Lower leg skin (tissue), 4 donors: Measurements from ENCODE around the gene PLCE1. TPM values are rescaled to one million over a fixed set of nuclear protein-coding genes. Genes with fewer than 3 reads are reported as not detected.
"Not testable (repeated sequence)": the region's sequence is repeated elsewhere in the genome, so short reads cannot be mapped to it uniquely, and the experiment has no call there.

Experiments used
- DNase-seq, 2 donors: peaks; one replicate each; pipeline ENCODE4 v3.0.0-alpha.2; 2019; ENCODE audit warnings: low spot score in 2 of 2
- H3K4me3 ChIP-seq: fragments of 200-600 bp; sonication (generic); 2 replicates; pipeline ENCODE4 v1.5.1; 2017; ENCODE audit warnings: mild to moderate bottlenecking, low read depth; ENCODE audit not compliant: poor library complexity, severe bottlenecking
- CTCF ChIP-seq, 3 donors: fragments of 450-650 bp; IDR thresholded peaks; one replicate each; pipeline ENCODE4 v1.5.1; 2016; ENCODE audit warnings: antibody characterized with exemption in 3 of 3, mild to moderate bottlenecking in 3 of 3, moderate library complexity in 2 of 3
- POLR2A ChIP-seq, 2 donors: fragments of 450-650 bp; IDR thresholded peaks; one replicate each; pipeline ENCODE4 v1.6.1; 2016 to 2017; ENCODE audit warnings: antibody characterized with exemption in 2 of 2, mild to moderate bottlenecking in 1 of 2, moderate library complexity in 1 of 2
- WGBS, 2 donors: methylation state at CpG; one replicate each; pipeline ENCODE4 v1.1.5; 2018; 5-methylcytosine and 5-hydroxymethylcytosine counted together
- intact Hi-C: fragments of 100-400 bp; cut with DNase I; formaldehyde crosslinking; loops from one replicate; pipeline ENCODE4 v1.15.0; 2023; ENCODE audit warnings: low total_unique reads
- total RNA-seq, 4 donors: library from RNA; depleted of rRNA; stranded (reverse); fragments of >200 nt; gene quantifications; one replicate each; pipeline ENCODE4 v1.1.0, GENCODE V29; 2016

Gene PLCE1
- total RNA-seq, 4 donors from 2014 or later, result 0.25 to 2.7 (median 1.1) TPM

- TF ChIP-seq CTCF (IDR thresholded peaks at IDR 0.05), result no peak
- TF ChIP-seq POLR2A (IDR thresholded peaks at IDR 0.05), result no peak
- intact Hi-C loops, result no loop called here
- no peak overlapping the region for H3K4me3 ChIP-seq
- DNase-seq, result no peak
- 93 to 97% methylated on average over 2 of the region's 2 CpGs for WGBS, 2 donors
Observed at GRCh38 chr10:93967756-93968155, 26.0 kb upstream of the PLCE1 start.

GRCh38 chr10:93968540-93968945 is 25.2 kb upstream of the PLCE1 start:
- TF ChIP-seq POLR2A (IDR thresholded peaks at IDR 0.05) (no peak), CTCF (IDR thresholded peaks at IDR 0.05) (no peak)
- no peak overlapping the region for H3K4me3 ChIP-seq
- intact Hi-C loops, result no loop called here
- no peak for DNase-seq
- 79 to 82% methylated on average over 4 of the region's 4 CpGs for WGBS, 2 donors

- 95 to 96% methylated on average over 22 to 36 of the region's 44 CpGs for WGBS, 2 donors
- intact Hi-C loops, DNase-seq, H3K4me3 ChIP-seq: not testable (repeated sequence)
Observed at GRCh38 chr10:93970433-93971010, 23.2 kb upstream of the PLCE1 start.

GRCh38 chr10:93973748-93974445 is 19.8 kb upstream of the PLCE1 start:
- no peak overlapping the region for H3K4me3 ChIP-seq
- TF ChIP-seq CTCF (IDR thresholded peaks at IDR 0.05), result no peak
- no peak for TF ChIP-seq POLR2A (IDR thresholded peaks at IDR 0.05)
- DNase-seq, result no peak
- WGBS, 2 donors, result 61 to 75% methylated on average over 2 of the region's 2 CpGs
- intact Hi-C loops, result no loop called here

GRCh38 chr10:93977442-93977841 is 16.3 kb upstream of the PLCE1 start:
- 64 to 68% methylated on average over 3 of the region's 3 CpGs for WGBS, 2 donors
- TF ChIP-seq CTCF (IDR thresholded peaks at IDR 0.05) (no peak), POLR2A (IDR thresholded peaks at IDR 0.05) (no peak)
- no peak overlapping the region for H3K4me3 ChIP-seq
- intact Hi-C loops, result no loop called here
- DNase-seq, result no peak

GRCh38 chr10:93980486-93980885 is 13.2 kb upstream of the PLCE1 start:
- H3K4me3 ChIP-seq, result no peak overlapping the region
- intact Hi-C loops, result no loop called here
- no peak for DNase-seq
- WGBS, 2 donors, result 91% methylated on average over 3 of the region's 3 CpGs
- TF ChIP-seq CTCF (IDR thresholded peaks at IDR 0.05) (no peak), POLR2A (IDR thresholded peaks at IDR 0.05) (no peak)
